Measurements from ENCODE around the gene TRIM44. TPM values are rescaled to one million over a fixed set of nuclear protein-coding genes. Genes with fewer than 3 reads are reported as not detected.
"Not testable (repeated sequence)": the region's sequence is repeated elsewhere in the genome, so short reads cannot be mapped to it uniquely, and the experiment has no call there.

TRIM44 gene
- total RNA-seq, 2 donors from 2014 or later: 22.1 to 35.4 TPM

- no peak for DNase-seq (ENCODE audit: low spot score)
- no peak for TF ChIP-seq CTCF (IDR thresholded peaks at IDR 0.05)
- H3K9me3 ChIP-seq: no peaks in the 10 kb centered on the region
- H3K36me3 ChIP-seq: no peaks in the 10 kb centered on the region
- no peak overlapping the region for H3K4me3 ChIP-seq
- no peaks in the 10 kb centered on the region for H3K27me3 ChIP-seq
- no peak overlapping the region for H3K27ac ChIP-seq
- H3K4me1 ChIP-seq: no peaks in the 10 kb centered on the region
Measured at GRCh38 chr11:35855671-35856070, 193.1 kb downstream of the TRIM44 start.

GRCh38 chr11:35856259-35856658, 193.7 kb downstream of the TRIM44 start:
- no peak overlapping the region for H3K4me3 ChIP-seq
- H3K27me3 ChIP-seq: no peaks in the 10 kb centered on the region
- no peak for TF ChIP-seq CTCF (IDR thresholded peaks at IDR 0.05)
- DNase-seq (ENCODE audit: low spot score): no peak
- no peak overlapping the region for H3K27ac ChIP-seq
- no peaks in the 10 kb centered on the region for H3K4me1 ChIP-seq
- H3K36me3 ChIP-seq: no peaks in the 10 kb centered on the region
- H3K9me3 ChIP-seq: no peaks in the 10 kb centered on the region

GRCh38 chr11:35856756-35857155, 194.2 kb downstream of the TRIM44 start:
- Histone ChIP-seq H3K36me3 (no peaks in the 10 kb centered on the region), H3K4me3 (no peak overlapping the region), H3K9me3 (no peaks in the 10 kb centered on the region), H3K27ac (no peak overlapping the region), H3K4me1 (no peaks in the 10 kb centered on the region), H3K27me3 (no peaks in the 10 kb centered on the region)
- no peak for TF ChIP-seq CTCF (IDR thresholded peaks at IDR 0.05)
- DNase-seq (ENCODE audit: low spot score): no peak

- no peaks in the 10 kb centered on the region for H3K27me3 ChIP-seq
- no peaks in the 10 kb centered on the region for H3K9me3 ChIP-seq
- peak; percentile 34 for DNase-seq (ENCODE audit: low spot score)
- H3K27ac ChIP-seq: no peak overlapping the region
- H3K4me1 ChIP-seq: no peaks in the 10 kb centered on the region
- H3K36me3 ChIP-seq: no peaks in the 10 kb centered on the region
- no peak for TF ChIP-seq CTCF (IDR thresholded peaks at IDR 0.05)
- no peak overlapping the region for H3K4me3 ChIP-seq
Measured at GRCh38 chr11:35857922-35858321, 195.3 kb downstream of the TRIM44 start.

- Histone ChIP-seq H3K4me3 (no peak overlapping the region), H3K9me3 (no peaks in the 10 kb centered on the region), H3K27me3 (no peaks in the 10 kb centered on the region), H3K27ac (no peak overlapping the region), H3K4me1 (no peaks in the 10 kb centered on the region), H3K36me3 (no peaks in the 10 kb centered on the region)
- peak; percentile 18 for DNase-seq (ENCODE audit: low spot score)
- no peak for TF ChIP-seq CTCF (IDR thresholded peaks at IDR 0.05)
Measured at GRCh38 chr11:35859301-35859700, 196.7 kb downstream of the TRIM44 start.

- H3K27me3 ChIP-seq, H3K4me3 ChIP-seq, H3K36me3 ChIP-seq, H3K27ac ChIP-seq, H3K4me1 ChIP-seq, H3K9me3 ChIP-seq: not testable (repeated sequence)
- DNase-seq (ENCODE audit: low spot score): peak; percentile 55
Measured at GRCh38 chr11:35860194-35860593, 197.6 kb downstream of the TRIM44 start.
